GM04504 (cell line): ENCODE data around the gene CCT2.
"Not testable (repeated sequence)": the region's sequence is repeated elsewhere in the genome, so short reads cannot be mapped to it uniquely, and the experiment has no call there.

Experiments
- DNase-seq: peaks from one replicate; pipeline ENCODE4 v3.0.0-alpha.2; 2012; ENCODE audit warnings: low read depth

The CCT2 gene

DNA sequence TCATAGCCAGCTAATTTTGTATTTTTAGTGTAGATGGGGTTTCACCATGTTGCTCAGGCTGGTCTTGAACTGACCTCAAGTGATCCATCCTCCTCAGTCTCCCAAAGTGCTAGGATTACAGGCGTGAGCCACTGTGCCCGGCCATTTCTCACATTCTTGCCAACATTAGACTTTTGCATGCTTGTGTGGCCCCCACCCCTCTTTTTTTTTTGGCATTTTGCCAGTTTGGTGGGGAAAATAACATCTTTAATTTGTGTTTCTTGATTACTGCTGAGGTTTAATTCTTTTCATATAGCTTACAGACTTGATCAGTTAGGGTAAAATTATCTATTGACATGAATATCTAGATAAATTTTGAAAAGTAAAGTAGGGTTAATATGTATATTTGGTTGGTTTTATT is 3.8 kb downstream of the CCT2 start:
- no peak for DNase-seq

DNA sequence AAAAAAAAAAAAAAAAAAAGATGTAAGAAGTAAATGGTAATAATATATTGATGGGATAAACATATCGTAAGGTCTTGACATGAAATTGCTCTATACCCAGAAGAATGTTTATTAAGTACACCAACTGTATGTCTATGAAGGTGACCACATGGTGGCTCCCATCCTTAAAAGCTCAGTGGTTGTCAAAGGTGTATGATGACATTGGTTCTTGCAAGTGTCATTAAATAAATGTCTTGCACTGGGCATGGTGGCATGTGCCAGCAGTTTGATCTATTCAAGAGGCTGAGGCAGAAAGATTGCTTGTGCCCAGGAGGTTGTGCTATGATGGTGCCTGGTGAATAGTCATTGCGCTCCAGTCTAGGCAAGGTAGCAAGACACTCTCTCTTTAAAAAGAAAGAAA is 10.4 kb downstream of the CCT2 start:
- DNase-seq: no peak

DNA sequence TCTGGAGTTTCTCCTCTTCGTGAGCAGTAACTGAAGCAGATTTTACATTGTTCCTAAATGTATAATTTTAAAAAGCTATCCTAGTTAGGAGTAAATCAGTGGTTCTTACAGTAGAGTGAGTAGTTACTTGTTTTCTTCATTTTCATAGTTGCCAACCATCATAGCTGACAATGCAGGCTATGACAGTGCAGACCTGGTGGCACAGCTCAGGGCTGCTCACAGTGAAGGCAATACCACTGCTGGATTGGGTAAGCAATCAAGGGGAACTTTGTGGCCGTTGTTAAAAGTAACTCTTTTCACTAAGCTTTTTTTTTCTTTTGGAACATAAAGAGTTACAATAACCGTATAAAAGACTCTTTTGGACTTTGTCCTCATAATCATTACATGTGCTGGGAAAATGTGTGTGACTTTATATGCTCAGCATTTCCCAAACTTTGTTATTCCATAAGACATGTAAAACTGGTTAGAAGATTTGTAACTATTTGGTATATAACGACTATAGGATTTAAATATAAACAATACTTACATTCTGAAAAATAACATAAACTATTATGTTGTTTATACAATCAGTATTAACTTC is 13.0 kb downstream of the CCT2 start:
- no peak for DNase-seq

DNA sequence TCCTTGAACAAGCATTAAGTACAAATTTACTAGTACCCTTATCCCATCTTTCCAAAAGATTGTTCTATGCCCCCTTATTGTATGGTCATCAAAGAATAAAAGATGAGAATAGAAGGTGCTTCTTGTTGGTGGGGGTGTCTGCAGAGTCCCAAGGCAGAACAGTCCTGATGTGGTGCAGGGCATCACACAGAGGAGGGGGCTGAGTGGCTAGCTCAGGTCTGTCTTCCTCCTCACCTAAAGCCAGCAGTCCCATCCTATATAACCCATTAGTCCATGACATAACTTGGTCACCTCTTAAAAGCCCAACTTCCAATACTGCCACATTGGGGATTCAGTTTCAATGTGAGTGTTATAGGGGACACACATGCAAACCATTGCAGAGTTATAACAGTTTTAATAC is 15.5 kb downstream of the CCT2 start:
- DNase-seq: no peak

DNA sequence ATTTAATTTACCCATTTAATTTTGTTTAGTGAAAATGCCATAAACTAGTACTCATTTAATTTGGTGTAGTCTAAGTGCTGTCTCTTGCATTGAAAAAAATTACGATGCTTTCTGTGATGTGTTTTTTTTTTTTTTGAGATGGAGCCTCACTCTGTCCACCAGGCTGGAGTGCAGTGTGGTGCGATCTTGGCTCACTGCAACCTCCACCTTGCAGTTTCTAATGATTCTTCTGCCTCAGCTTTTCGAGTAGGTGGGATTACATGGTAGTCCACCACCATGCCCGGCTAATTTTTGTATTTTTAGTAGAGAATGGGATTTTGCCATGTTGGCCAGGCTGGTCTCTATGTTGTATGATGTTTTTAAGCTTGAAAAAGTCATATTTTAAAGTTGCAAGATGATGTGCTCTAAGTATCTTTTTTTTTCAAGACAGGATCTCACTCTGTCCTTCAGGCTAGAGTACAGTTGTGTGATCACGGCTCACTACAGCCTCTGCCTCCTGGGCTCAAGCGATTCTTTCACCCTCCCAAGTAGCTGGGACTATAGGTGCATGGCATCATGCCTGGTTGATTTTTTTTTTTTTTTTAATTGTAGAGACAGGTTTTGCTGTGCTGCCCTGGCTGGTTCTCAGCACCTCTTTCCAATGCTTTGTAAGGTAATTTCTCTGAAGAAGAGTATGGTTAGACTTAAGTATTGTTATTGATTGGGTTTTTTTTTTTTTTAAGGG is 16.9 kb downstream of the CCT2 start:
- no peak for DNase-seq

DNA sequence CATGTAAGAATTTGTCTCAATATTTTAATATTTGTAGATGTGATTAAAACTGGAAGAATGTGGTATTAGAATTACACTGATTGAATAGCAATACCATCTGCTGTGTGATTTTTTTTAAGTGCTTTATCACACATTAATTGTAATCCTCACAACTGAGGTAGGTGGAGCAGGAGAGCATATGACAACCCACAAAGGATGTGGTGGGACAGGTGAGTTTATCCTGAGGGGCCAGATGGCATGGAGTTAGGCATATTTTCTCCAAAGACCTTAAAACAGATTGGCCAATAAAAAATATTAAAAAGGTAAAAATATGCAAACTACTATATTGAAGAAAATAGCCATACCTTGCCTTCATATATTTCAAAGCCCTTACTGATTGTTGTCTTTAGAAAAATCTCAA is 17.7 kb downstream of the CCT2 start:
- DNase-seq: no peak

DNA sequence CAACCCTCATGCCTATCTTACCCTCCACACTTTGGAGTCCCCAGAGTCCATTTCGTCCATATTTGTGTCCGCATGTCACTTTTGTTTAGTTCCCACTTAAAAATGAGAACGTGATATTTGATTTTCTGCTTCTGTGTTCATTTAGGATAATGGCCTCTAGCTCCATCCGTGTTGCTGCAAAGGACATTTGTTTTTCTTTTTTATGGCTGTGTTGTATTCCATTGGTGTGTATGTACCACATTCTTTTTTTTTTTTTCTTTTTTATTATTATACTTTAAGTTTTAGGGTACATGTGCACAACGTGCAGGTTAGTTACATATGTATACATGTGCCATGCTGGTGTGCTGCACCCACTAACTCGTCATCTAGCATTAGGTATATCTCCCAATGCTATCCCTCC is 18.3 kb downstream of the CCT2 start:
- DNase-seq: not testable (repeated sequence)

DNA sequence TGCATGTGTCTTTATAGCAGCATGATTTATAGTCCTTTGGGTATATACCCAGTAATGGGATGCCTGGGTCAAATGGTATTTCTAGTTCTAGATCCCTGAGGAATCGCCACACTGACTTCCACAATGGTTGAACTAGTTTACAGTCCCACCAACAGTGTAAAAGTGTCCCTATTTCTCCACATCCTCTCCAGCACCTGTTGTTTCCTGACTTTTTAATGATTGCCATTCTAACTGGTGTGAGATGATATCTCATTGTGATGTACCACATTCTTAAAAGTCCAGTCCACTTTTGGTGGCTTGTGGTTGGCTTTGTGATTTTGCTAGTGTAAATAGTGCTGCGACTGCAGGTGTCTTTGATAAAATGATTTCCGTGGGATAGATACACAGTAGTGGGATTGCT is 19.0 kb downstream of the CCT2 start:
- DNase-seq: not testable (repeated sequence)

DNA sequence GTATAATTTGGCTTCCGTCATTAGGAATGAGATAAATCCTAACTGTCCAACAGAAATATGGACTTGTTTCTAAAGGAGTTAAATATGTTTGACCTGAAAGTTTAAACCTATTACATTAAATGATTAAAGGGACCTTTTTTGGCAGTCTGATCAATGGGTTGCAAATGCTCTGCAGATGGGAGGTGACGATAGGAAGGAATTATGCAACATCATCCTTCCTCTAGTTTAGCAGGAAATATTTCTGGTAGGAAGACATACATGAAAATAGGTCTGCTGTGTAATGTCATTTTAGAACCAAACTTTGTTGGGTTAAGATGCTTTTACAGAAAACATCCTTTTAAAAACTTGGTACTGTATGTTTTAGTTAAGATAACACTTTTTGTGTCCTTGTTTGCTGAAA is 22.9 kb downstream of the CCT2 start:
- no peak for DNase-seq

DNA sequence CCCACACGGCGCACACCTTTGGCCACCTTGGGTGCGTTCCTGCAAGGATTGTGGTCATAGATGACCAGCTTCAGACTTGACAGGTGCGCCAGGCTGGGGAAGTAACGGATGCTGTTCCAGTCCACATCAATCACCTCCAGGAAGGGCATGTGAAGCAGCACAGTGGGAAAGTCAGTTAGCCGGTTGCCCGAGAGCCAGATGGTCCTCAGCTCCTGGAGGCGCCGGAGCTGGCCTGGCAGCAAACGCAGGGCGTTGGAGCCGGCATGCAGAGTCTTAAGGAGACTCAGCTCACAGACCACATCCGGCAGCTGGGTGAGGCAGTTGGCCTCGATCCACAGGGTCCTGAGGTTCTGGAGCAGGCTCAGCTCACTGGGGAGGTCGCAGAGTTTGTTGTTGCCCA is 24.9 kb downstream of the CCT2 start:
- DNase-seq: no peak

DNA sequence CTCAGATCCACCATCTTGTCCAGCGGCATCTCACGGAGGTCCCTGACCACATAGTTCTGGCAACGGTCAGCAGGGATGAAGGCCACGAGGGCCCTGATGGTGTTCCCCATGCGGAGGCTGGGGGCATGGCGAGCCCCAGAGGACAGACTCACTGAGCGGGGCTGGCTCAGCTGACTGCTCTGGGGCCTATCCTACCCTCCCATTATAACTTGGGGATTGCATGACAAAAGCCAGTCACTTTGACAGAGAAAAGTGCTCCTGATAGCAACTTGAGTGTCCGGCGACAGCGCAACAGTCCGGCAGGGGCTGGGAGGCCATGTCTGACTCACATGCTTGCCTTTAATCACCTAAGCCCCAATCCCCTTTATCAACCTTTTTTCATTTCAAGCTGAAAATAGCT is 25.5 kb downstream of the CCT2 start, which contains the start of gene LRRC10:
Gene LRRC10 (minus strand): TSS at position 179 of the 400 bp plus-strand sequence. CDS start 69 bp downstream, at position 110.
- DNase-seq: no peak

DNA sequence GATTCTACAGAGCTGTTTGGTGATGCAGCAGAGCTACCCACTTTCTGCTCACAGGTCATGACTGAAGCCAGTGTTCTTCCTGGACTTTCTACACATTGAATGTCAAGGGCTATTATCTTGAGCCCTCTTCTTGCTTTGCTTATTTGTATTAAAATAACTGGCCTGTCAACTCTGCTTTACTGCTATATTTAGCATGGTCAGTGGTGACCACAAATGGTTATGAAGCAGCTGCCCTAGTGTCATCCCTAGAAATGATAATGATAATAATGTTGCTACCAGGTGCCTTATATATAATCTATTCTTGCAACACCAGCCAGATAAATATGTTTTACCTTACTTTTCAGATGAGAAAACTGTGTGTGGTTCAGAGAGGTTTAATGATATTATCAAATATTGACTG is 28.1 kb downstream of the CCT2 start:
- no peak for DNase-seq

DNA sequence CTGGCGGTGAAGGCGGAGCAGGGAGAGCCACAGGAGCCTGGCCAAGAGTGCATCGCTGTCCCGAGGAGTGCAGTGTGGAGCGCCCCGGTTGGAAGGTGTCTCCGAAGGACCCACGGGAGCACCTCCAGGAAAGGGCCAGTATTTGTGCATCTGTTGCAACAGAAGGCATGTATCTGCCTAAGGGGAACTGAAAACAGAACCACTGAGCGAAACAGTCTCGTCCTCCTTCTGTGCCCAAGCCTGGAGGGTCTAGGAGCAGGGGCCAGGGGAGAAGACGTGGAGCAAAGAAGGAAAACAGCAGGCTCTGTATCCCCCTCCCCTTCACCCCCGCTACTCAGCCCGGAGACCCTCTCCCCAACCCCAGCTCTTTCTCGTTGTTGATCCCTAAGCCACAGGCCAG is 30.8 kb downstream of the CCT2 start:
- DNase-seq: no peak

DNA sequence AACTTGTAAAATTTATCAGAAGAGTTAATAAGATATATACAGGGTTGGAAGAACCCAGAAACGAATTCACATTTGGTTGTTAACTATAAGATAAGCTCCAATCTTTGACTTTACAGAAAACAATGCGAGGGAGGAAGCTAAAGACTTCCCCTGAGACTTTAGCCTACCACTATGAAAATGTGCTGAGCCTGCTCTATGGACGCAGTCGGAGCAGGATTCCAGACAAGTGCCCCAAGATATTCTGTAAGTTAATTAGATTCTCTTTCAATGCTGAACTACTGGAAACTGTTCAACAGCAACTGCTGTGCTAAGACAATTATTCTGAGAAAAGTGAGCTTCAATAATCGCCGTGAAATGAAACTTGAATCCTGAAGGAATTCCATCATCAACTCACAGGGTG is 33.8 kb downstream of the CCT2 start:
- no peak for DNase-seq

DNA sequence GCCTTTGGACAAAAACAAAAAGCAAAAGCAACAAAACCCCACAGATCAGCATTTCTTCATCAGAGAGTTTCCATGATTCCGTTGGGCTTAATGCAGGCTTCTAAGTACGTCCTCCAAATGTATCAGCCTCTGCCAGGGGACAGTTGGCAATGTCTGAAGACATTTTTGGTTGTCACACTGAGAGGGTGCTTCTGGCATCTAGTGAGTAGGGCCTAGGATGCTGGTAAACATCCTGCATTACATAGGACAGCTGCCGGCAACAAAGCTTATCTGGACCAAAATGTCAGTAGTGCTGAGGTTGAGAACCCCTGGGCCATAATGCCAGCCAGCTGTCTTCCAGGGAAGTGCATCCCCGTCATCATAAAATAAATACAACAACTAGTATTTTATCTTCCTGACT is 34.8 kb downstream of the CCT2 start:
- DNase-seq: no peak

DNA sequence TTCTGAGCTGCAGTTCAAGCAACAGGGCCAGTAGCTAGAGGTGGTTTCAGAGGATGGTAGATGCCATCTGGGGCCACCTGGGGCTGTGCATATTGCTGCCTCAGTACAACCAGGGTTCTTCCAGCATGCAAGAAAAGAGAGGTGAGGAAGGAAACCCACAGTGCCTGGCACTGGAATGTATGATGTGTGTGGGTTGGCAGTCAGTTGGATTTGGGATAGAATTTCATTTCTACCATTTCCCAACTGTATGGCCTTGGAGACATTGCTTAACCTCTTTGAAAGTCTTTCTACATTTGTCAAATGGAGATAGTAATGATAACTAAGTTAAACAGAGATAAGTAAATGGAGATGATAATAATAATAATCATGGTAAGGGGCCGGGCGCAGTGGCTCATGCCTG is 35.7 kb downstream of the CCT2 start:
- no peak for DNase-seq

DNA sequence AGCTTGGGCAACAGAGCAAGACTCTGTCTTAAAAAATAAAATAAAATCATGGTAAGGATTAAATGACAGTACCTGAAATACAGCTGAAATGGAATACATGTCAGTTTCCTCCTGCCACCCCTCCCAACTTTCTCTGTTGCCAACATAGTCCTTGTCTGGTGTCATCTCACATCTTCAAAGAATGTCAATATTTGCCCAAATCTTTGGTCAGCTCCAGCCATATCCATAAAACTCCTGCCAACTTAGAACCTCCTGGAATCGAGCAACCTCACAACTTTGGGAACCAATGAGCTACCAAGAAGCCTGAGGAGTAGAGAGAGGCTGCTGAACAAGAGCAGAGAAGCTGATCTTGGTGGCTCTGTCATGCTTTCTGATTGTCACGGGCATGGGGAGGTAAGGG is 36.3 kb downstream of the CCT2 start:
- DNase-seq: no peak

DNA sequence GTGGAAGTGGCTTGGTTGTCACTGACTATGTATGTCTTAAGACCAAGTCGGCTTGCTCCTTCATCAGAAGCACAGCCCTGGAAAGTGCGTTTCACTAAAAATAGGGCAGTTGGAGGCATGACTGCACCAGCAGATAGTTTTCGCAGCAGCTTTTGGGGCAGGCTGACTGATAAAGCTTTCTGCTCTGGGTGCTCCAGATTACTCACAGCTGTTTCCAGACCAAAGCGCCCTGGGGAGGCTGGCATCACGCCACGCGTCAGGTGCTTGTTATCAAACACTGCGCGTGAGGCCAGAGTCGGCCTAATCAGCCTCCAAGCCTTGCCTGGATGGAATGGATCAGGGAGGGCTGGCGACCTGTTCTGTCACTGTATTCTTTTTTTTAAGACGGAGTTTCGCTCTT is 38.7 kb downstream of the CCT2 start:
- DNase-seq: no peak

DNA sequence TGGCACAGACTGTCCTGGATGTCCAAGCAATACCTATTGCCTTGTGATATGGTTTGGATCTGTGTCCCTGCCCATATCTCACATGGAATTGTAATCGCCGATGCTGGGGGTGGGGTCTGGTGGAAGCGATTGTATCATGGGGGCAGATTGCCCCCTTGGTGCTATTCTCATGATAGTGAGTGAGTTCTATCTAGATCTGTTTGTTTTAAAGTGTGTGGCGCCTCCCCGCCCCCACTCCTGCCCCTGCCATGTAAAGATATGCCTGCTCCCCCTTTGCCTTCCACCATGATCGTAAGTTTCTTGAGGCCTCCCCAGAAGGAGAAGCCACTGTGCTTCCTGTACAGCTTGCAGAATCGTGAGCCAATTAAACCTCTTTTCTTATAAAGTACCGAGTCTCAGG is 42.2 kb downstream of the CCT2 start:
- DNase-seq: no peak

DNA sequence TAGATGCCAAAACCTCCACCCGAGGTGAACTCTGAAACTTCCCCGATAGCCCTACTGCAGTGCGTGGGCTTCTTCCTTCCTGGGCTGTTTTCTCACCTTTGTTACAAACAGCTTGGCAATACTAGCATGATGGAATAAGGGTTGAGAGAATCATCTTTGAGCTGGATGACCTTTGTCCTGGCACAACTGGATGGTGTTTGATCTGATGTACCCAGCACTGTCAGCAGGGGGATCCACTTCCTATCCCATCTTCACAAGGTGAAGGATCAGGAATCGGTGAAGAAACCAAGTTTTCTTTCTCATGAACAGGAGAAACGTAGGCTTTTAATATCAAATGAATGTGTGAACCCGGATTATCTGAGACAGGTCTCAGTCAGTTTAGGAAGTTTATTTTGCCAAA is 44.9 kb downstream of the CCT2 start:
- DNase-seq: no peak

DNA sequence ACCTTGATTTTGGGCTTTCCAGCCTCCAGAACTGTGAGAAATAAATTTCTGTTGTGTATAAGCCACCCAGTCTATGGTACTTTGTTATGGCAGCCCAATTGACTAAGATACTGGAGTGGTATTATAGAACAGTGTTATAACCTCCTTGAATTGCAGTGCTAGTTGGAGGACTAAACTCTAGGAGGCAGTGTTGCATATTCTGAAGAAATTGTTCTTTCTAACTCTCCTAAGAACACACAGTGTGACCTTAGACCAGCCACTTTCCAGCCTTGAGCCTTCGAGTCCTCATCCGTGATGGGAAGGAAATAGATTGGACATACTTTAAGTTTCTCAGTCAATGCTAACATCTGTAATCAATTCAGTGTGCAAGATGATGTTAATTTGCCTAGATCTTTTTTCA is 47.8 kb downstream of the CCT2 start:
- DNase-seq: no peak

DNA sequence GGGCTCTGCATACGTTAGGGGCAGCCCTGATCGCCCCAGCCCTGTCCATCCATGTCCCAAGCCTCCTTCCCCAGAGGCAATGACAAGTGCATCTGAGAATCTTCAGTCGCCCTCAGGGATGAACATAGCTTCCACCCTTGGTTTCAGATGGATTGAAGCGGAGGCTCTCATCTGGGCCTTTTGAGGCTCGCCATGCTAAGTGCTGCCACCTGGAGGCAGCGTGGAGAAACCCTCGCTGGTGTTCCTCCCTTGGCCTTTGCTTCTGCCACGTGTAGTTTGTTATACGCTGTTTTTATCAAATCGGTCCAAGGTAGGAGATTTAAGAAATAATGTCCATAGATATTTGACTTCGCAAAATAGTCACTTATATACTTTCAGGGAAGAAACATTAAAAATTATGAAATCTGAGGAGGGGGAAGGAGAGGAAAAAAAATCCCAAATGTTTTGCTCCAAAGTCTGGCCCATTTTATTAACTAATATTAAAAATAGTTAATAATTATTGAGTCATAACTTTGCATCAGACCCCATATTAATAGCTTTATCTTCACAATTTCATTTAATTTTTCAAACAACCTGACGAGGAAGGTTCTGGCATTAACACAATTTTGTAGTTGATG is 54.2 kb downstream of the CCT2 start:
- peak; percentile 37 for DNase-seq

DNA sequence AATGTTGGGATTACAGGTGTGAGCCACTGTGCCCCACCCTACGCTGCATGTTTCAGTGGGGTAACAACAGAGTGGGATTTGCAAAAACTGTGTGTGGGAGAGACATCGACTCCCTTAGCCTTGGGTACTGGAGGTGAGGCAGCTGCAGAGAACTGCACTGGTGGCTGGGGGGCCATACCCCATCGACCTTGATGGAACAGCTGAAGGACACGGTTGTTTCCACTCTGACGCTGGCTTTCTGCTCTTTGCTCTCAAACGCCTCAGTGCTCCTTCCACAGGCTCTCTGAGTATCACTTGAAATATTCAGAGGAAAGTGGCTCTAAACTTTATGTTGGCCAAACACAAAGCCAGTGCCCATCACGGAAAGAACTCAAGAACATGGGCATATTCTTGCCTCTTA is 56.3 kb downstream of the CCT2 start:
- DNase-seq: no peak

DNA sequence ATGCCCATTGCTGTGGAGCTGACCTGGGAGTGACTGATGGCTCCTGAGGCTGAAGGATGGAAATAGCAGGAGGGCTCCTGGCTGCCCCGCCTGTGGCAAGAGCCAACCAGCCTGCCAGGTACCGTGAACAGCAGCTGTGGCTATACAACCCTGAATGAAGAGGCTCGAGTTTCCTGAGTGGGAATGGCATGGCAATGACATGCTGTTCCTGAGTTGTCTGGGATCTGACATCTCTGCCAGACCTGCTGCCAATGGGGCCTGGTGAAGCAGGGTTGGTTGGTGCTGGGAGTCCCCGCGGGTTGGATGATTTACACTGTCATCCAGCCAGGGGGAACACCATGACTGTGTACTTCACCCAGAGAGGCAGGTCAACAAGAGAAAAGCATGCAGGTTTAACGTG is 57.3 kb downstream of the CCT2 start:
- no peak for DNase-seq
